Measurements from ENCODE around the gene MYH6. TPM values are rescaled to one million over a fixed set of nuclear protein-coding genes. Genes with fewer than 3 reads are reported as not detected.
"Not testable (repeated sequence)": the region's sequence is repeated elsewhere in the genome, so short reads cannot be mapped to it uniquely, and the experiment has no call there.

Gene MYH6
- not detected in 2 replicates for total RNA-seq (2014; rRNA removed; shearing (Covaris generic))
- polyA plus RNA-seq (2014; cell fraction: nucleus; rRNA removed): not detected in 2 replicates

- DNase-seq (ENCODE audit: extremely low read depth, low read depth): no peak
Measured at GRCh38 chr14:23407516-23408306, at the start of gene MYH6. TSS of gene MYH6 (minus strand) at chr14:23408273. CDS start at chr14:23407223, 1,050 bp downstream.

- not testable (repeated sequence) for DNase-seq (ENCODE audit: extremely low read depth, low read depth)
Measured at GRCh38 chr14:23456883-23457586, 49.0 kb upstream of the MYH6 start.

- DNase-seq (ENCODE audit: extremely low read depth, low read depth): no peak
Measured at GRCh38 chr14:23454445-23454856, 46.4 kb upstream of the MYH6 start.

- DNase-seq (ENCODE audit: extremely low read depth, low read depth): no peak
Measured at GRCh38 chr14:23452237-23452636, 44.2 kb upstream of the MYH6 start.

- no peak for DNase-seq (ENCODE audit: extremely low read depth, low read depth)
Measured at GRCh38 chr14:23450379-23450778, 42.3 kb upstream of the MYH6 start.

GRCh38 chr14:23449314-23449713 lies 41.2 kb upstream of the MYH6 start:
- no peak for DNase-seq (ENCODE audit: extremely low read depth, low read depth)

- no peak for DNase-seq (ENCODE audit: extremely low read depth, low read depth)
Measured at GRCh38 chr14:23447361-23448350, 39.6 kb upstream of the MYH6 start.

GRCh38 chr14:23446291-23446851 lies 38.3 kb upstream of the MYH6 start:
- no peak for DNase-seq (ENCODE audit: extremely low read depth, low read depth)

- no peak for DNase-seq (ENCODE audit: extremely low read depth, low read depth)
Measured at GRCh38 chr14:23445773-23446172, 37.7 kb upstream of the MYH6 start.

- DNase-seq (ENCODE audit: extremely low read depth, low read depth): no peak
Measured at GRCh38 chr14:23444314-23444713, 36.2 kb upstream of the MYH6 start.

GRCh38 chr14:23443881-23444280 lies 35.8 kb upstream of the MYH6 start:
- DNase-seq (ENCODE audit: extremely low read depth, low read depth): no peak

GRCh38 chr14:23443411-23443812 lies 35.3 kb upstream of the MYH6 start:
- no peak for DNase-seq (ENCODE audit: extremely low read depth, low read depth)

- no peak for DNase-seq (ENCODE audit: extremely low read depth, low read depth)
Measured at GRCh38 chr14:23442721-23443356, 34.8 kb upstream of the MYH6 start.

GRCh38 chr14:23441076-23441475 lies 33.0 kb upstream of the MYH6 start:
- DNase-seq (ENCODE audit: extremely low read depth, low read depth): no peak

GRCh38 chr14:23439107-23439835 lies 31.2 kb upstream of the MYH6 start:
- no peak for DNase-seq (ENCODE audit: extremely low read depth, low read depth)

- DNase-seq (ENCODE audit: extremely low read depth, low read depth): no peak
Measured at GRCh38 chr14:23438101-23438971, 30.3 kb upstream of the MYH6 start.

- DNase-seq (ENCODE audit: extremely low read depth, low read depth): no peak
Measured at GRCh38 chr14:23437133-23438100, 29.3 kb upstream of the MYH6 start.
